K562 (cell line): ENCODE results near the gene TRERF1.

Experiments used
- BRCA1 ChIP-seq, 2 experiments: fragments of 450-650 bp in 1 of 2; sonication (generic) in 1 of 2; formaldehyde crosslinking in 1 of 2; IDR thresholded peaks; 2 replicates each; pipeline versions ENCODE4 v1.5.0 to v1.6.1; 2017 to 2020; ENCODE audit warnings: mild to moderate bottlenecking in 1 of 2, missing genetic modification reagents in 1 of 2
- CEBPB ChIP-seq: fragments of 450-650 bp; IDR thresholded peaks from 2 replicates; pipeline ENCODE4 v1.6.1; 2016; ENCODE audit warnings: missing genetic modification characterization, missing compliant biosample characterization
- CHCHD3 ChIP-seq: fragments of 250-450 bp; sonication (Bioruptor Pico); IDR thresholded peaks from 2 replicates; pipeline ENCODE4 v2.1.2; 2022; ENCODE audit warnings: mild to moderate bottlenecking
- CTCF ChIP-seq, 3 experiments: IDR thresholded peaks in 2 of 3; conservative IDR thresholded peaks in 1 of 3; 2 replicates each; pipeline ENCODE4 v1.5.1; 2011 to 2012; ENCODE audit warnings: low read length in 3 of 3, mild to moderate bottlenecking in 3 of 3, control low read depth in 2 of 3, improper control_type of control experiment in 1 of 3, inconsistent platforms in 1 of 3, low read depth in 1 of 3, mixed read lengths in 1 of 3, moderate library complexity in 1 of 3; ENCODE audit not compliant: insufficient read depth in 2 of 3
- HNRNPL ChIP-seq: fragments of 200-400 bp; formaldehyde crosslinking; IDR thresholded peaks from 2 replicates; pipeline ENCODE4 v1.6.1; 2017; ENCODE audit warnings: low read depth, mild to moderate bottlenecking, low read length
- HNRNPLL ChIP-seq: fragments of 200-400 bp; formaldehyde crosslinking; IDR thresholded peaks from 2 replicates; pipeline ENCODE4 v1.6.1; 2017; ENCODE audit warnings: low read length, low read depth, mild to moderate bottlenecking; ENCODE audit not compliant: poor library complexity, severe bottlenecking
- KAT8 ChIP-seq: fragments of 450-650 bp; IDR thresholded peaks from 2 replicates; pipeline ENCODE4 v1.6.1; 2016; ENCODE audit warnings: low read depth, mild to moderate bottlenecking
- MAZ ChIP-seq, 2 experiments: fragments of 450-650 bp in 1 of 2; sonication (generic) in 1 of 2; formaldehyde crosslinking; IDR thresholded peaks in 1 of 2; conservative IDR thresholded peaks in 1 of 2; 2 replicates each; pipeline versions ENCODE4 v1.4.0 to v1.5.0; 2020; ENCODE audit warnings: mild to moderate bottlenecking in 1 of 2, missing genetic modification reagents in 1 of 2
- NFRKB ChIP-seq: fragments of 450-650 bp; IDR thresholded peaks from 2 replicates; pipeline ENCODE4 v1.6.1; 2016; ENCODE audit warnings: low read depth
- RFX5 ChIP-seq: IDR thresholded peaks from 2 replicates; pipeline ENCODE4 v1.6.1; 2011; ENCODE audit warnings: low read depth, mild to moderate bottlenecking, improper control_type of control experiment, low read length
- TRIM28 ChIP-seq: fragments of 450-650 bp; IDR thresholded peaks from 2 replicates; pipeline ENCODE4 v1.6.1; 2017
- ZNF124 ChIP-seq: sonication (generic); formaldehyde crosslinking; IDR thresholded peaks from 2 replicates; pipeline ENCODE4 v1.8.1; 2022; ENCODE audit warnings: missing genetic modification reagents
- ZNF75A ChIP-seq: fragments of 450-650 bp; formaldehyde crosslinking; IDR thresholded peaks from 2 replicates; pipeline ENCODE4 v1.4.0; 2020; ENCODE audit warnings: mild to moderate bottlenecking

- TF ChIP-seq KAT8, result no peak
- no peak for TF ChIP-seq BRCA1 (IDR thresholded peaks at IDR 0.05)
- TF ChIP-seq BRCA1 (CRISPR knock-in tag; IDR thresholded peaks at IDR 0.05), result no peak
- no peak for TF ChIP-seq CTCF (IDR thresholded peaks at IDR 0.05 in 2 of 3, conservative IDR thresholded peaks at IDR 0.05 in 1 of 3; ENCODE audit: insufficient read depth in 2 of 3, low read depth in 1 of 3, low read length in 3 of 3)
- TF ChIP-seq CHCHD3 (CRISPR knock-in tag), result no peak
- TF ChIP-seq ZNF75A (CRISPR knock-in tag), result no peak
- no peak for TF ChIP-seq NFRKB
- TF ChIP-seq ZNF124 (CRISPR knock-in tag), result no peak
- TF ChIP-seq CEBPB (tag), result no peak
- TF ChIP-seq MAZ (CRISPR knock-in tag; conservative IDR thresholded peaks at IDR 0.05 in 1 of 2, IDR thresholded peaks at IDR 0.05 in 1 of 2), result no peak
- TF ChIP-seq HNRNPLL, result no peak
- no peak for TF ChIP-seq RFX5
- no peak for TF ChIP-seq HNRNPL
- no peak for TF ChIP-seq TRIM28
Measured at GRCh38 chr6:42226161-42226611, 225.5 kb downstream of the TRERF1 start.
